Thyroid gland (tissue), 4 donors: ENCODE results near the gene RSBN1. TPM values are rescaled to one million over a fixed set of nuclear protein-coding genes. Genes with fewer than 3 reads are reported as not detected.
"Not testable (repeated sequence)": the region's sequence is repeated elsewhere in the genome, so short reads cannot be mapped to it uniquely, and the experiment has no call there.

Experiments
- DNase-seq, 2 donors: peaks; one replicate each; pipeline ENCODE4 v3.0.0-alpha.2; 2019
- H3K27ac ChIP-seq, 3 donors: fragments of 200-600 bp; sonication (generic); 1 replicate in 2 of 3; 2 replicates in 1 of 3; pipeline ENCODE4 v1.5.1; 2016 to 2019; ENCODE audit warnings: mild to moderate bottlenecking in 1 of 3, moderate library complexity in 1 of 3
- H3K27me3 ChIP-seq: fragments of 200-600 bp; sonication (generic); one replicate; pipeline ENCODE4 v1.5.1; 2019
- H3K36me3 ChIP-seq, 2 donors: fragments of 200-600 bp; sonication (generic); one replicate each; pipeline ENCODE4 v1.5.1; 2016 to 2019
- H3K4me1 ChIP-seq, 2 donors: fragments of 200-600 bp; sonication (generic); one replicate each; pipeline ENCODE4 v1.5.1; 2017 to 2019
- H3K4me3 ChIP-seq, 3 donors: fragments of 200-600 bp; sonication (generic); replicated peaks in 1 of 3; 1 replicate in 2 of 3; 2 replicates in 1 of 3; pipeline ENCODE4 v1.5.1; 2016; ENCODE audit warnings: mild to moderate bottlenecking in 1 of 3
- H3K9me3 ChIP-seq: fragments of 200-600 bp; sonication (generic); one replicate; pipeline ENCODE4 v1.5.1; 2017
- POLR2A ChIP-seq, 2 donors: fragments of 450-650 bp; IDR thresholded peaks; one replicate each; pipeline ENCODE4 v1.6.1; 2017; ENCODE audit warnings: antibody characterized with exemption in 2 of 2, mild to moderate bottlenecking in 2 of 2, moderate library complexity in 1 of 2
- WGBS, 2 donors: methylation state at CpG; one replicate each; pipeline ENCODE4 v1.1.5; 2017; 5-methylcytosine and 5-hydroxymethylcytosine counted together
- intact Hi-C: fragments of 100-400 bp; cut with DNase I; formaldehyde crosslinking; loops from one replicate; pipeline ENCODE4 v1.15.1; 2023
- total RNA-seq, 4 donors: library from RNA; depleted of rRNA; stranded (reverse); fragments of >200 nt; gene quantifications; one replicate each; pipeline ENCODE4 v1.2.3, GENCODE V29; 2016
- TF ChIP-seq, protein P1 (sequence below), 6 experiments: fragments of 200-600 bp in 3 of 6; fragments of 450-650 bp in 3 of 6; sonication (generic) in 3 of 6; IDR thresholded peaks; one replicate each; pipeline ENCODE4 v1.5.1; 2016 to 2019; ENCODE audit warnings: antibody characterized with exemption in 6 of 6, mild to moderate bottlenecking in 2 of 6, inconsistent platforms in 1 of 6, moderate library complexity in 1 of 6

The RSBN1 gene
- total RNA-seq, 4 donors from 2014 or later, result 23.7 to 31.5 (median 26.8) TPM

DNA sequence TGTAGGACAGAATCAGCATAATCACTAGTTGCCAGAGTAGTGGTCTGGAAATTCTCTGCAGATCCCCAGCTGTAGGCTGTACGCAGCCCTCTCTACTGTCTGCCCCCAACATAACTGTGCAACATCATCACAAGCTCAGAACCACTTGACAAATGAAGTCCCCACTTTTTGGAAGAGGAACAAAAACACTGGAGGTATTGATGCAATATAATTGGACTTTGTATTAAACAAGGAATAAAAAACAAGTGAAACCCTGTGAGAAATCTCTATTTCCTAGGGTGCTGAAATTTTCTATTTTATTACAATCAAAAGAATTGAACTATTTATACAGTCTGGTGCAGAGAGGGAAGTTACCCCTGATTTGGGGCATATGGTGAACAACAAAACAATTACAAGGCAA lies 68.2 kb downstream of the RSBN1 start:
- Histone ChIP-seq H3K9me3 (no peaks in the 10 kb centered on the region), H3K4me1 (no peaks in the 10 kb centered on the region), H3K27ac (no peak overlapping the region), H3K36me3 (peaks cover 0 to under 1% of the 10 kb centered on the region in 2 donors), H3K27me3 (no peaks in the 10 kb centered on the region), H3K4me3 (no peak overlapping the region)
- no peak for DNase-seq
- intact Hi-C loops, result no loop called here
- WGBS, 2 donors, result 100% methylated on average over 1 of the region's 1 CpG
- TF ChIP-seq, protein P1, sequence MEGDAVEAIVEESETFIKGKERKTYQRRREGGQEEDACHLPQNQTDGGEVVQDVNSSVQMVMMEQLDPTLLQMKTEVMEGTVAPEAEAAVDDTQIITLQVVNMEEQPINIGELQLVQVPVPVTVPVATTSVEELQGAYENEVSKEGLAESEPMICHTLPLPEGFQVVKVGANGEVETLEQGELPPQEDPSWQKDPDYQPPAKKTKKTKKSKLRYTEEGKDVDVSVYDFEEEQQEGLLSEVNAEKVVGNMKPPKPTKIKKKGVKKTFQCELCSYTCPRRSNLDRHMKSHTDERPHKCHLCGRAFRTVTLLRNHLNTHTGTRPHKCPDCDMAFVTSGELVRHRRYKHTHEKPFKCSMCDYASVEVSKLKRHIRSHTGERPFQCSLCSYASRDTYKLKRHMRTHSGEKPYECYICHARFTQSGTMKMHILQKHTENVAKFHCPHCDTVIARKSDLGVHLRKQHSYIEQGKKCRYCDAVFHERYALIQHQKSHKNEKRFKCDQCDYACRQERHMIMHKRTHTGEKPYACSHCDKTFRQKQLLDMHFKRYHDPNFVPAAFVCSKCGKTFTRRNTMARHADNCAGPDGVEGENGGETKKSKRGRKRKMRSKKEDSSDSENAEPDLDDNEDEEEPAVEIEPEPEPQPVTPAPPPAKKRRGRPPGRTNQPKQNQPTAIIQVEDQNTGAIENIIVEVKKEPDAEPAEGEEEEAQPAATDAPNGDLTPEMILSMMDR (IDR thresholded peaks at IDR 0.05), result no peak
- no peak for TF ChIP-seq POLR2A (IDR thresholded peaks at IDR 0.05)

DNA sequence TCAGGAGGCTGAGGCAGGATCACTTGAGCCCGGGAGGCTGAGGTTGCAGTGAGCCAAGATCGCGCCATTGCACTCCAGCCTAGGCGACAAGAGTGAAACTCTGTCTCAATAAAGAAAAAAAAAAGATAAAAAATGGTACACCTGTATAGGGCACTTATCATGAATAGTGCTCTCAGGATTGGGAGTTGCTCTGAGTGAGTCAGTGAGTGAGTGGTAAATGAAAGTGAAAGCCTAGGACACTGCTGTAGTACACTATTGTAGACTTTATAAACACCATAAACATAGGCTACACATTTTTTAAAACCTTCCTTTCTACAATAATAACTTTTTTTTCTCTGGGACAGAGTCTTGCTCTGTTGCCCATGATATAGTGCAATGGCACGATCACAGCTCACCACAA lies 69.8 kb downstream of the RSBN1 start:
- TF ChIP-seq, protein P1 (IDR thresholded peaks at IDR 0.05), result no peak
- TF ChIP-seq POLR2A (IDR thresholded peaks at IDR 0.05), result no peak
- H3K27ac ChIP-seq, result no peak overlapping the region
- H3K36me3 ChIP-seq, result no peaks in the 10 kb centered on the region
- 95 to 99% methylated on average over 5 of the region's 5 CpGs for WGBS, 2 donors
- H3K4me3 ChIP-seq, result no peak overlapping the region
- H3K4me1 ChIP-seq, result no peaks in the 10 kb centered on the region
- no peaks in the 10 kb centered on the region for H3K27me3 ChIP-seq
- H3K9me3 ChIP-seq, result no peaks in the 10 kb centered on the region
- intact Hi-C loops, result no loop called here
- no peak for DNase-seq

GRCh38 chr1:113734357-113735055 lies 77.8 kb downstream of the RSBN1 start:
- Histone ChIP-seq H3K4me3 (no peak overlapping the region), H3K36me3 (peaks cover 0 to 2% of the 10 kb centered on the region in 2 donors), H3K4me1 (no peaks in the 10 kb centered on the region), H3K27me3 (no peaks in the 10 kb centered on the region), H3K9me3 (no peaks in the 10 kb centered on the region), H3K27ac (no peak overlapping the region)
- intact Hi-C loops, result no loop called here
- WGBS, 2 donors, result 93 to 95% methylated on average over 2 of the region's 2 CpGs
- TF ChIP-seq POLR2A (IDR thresholded peaks at IDR 0.05), result no peak
- TF ChIP-seq, protein P1 (IDR thresholded peaks at IDR 0.05), result no peak
- DNase-seq, result no peak

- H3K4me1 ChIP-seq, result no peaks in the 10 kb centered on the region
- H3K27me3 ChIP-seq, result no peaks in the 10 kb centered on the region
- peaks cover 0 to 2% of the 10 kb centered on the region in 2 donors for H3K36me3 ChIP-seq
- DNase-seq, result no peak
- no peaks in the 10 kb centered on the region for H3K9me3 ChIP-seq
- intact Hi-C loops, result no loop called here
- WGBS, 2 donors, result 93 to 96% methylated on average over 5 of the region's 5 CpGs
- TF ChIP-seq, protein P1 (IDR thresholded peaks at IDR 0.05), result no peak
- no peak for TF ChIP-seq POLR2A (IDR thresholded peaks at IDR 0.05)
- no peak overlapping the region for H3K27ac ChIP-seq
- H3K4me3 ChIP-seq, result no peak overlapping the region
Measured at GRCh38 chr1:113732802-113733201, 79.5 kb downstream of the RSBN1 start.

- Histone ChIP-seq H3K36me3 (no peaks in the 10 kb centered on the region), H3K4me1 (no peaks in the 10 kb centered on the region), H3K27me3 (no peaks in the 10 kb centered on the region), H3K27ac (no peak overlapping the region), H3K4me3 (no peak overlapping the region), H3K9me3 (no peaks in the 10 kb centered on the region)
- DNase-seq, result no peak
- TF ChIP-seq, protein P1 (IDR thresholded peaks at IDR 0.05), result no peak
- intact Hi-C loops, result no loop called here
- WGBS, 2 donors, result 94 to 96% methylated on average over 2 of the region's 2 CpGs
Measured at GRCh38 chr1:113721010-113721409, 91.3 kb downstream of the RSBN1 start.

GRCh38 chr1:113718621-113719020 lies 93.7 kb downstream of the RSBN1 start:
- DNase-seq, intact Hi-C loops, H3K27ac ChIP-seq, H3K36me3 ChIP-seq, H3K27me3 ChIP-seq, H3K4me1 ChIP-seq, H3K4me3 ChIP-seq, H3K9me3 ChIP-seq: not testable (repeated sequence)
- 93 to 100% methylated on average over 2 to 4 of the region's 5 CpGs for WGBS, 2 donors

- H3K9me3 ChIP-seq, DNase-seq, H3K27ac ChIP-seq, intact Hi-C loops, H3K4me1 ChIP-seq, H3K36me3 ChIP-seq, H3K27me3 ChIP-seq, H3K4me3 ChIP-seq: not testable (repeated sequence)
- WGBS, 2 donors, result 98 to 99% methylated on average over 6 of the region's 6 CpGs
Measured at GRCh38 chr1:113717506-113717905, 94.8 kb downstream of the RSBN1 start.
